GM12873 (cell line): ENCODE results near the gene EFCAB11.

Experiments
- TF ChIP-seq, protein P1 (sequence below): IDR thresholded peaks from 2 replicates; pipeline ENCODE4 v1.5.1; 2012; ENCODE audit warnings: low read depth, mild to moderate bottlenecking, moderate library complexity, low read length, control low read depth; ENCODE audit not compliant: insufficient read depth; ENCODE audit errors: missing control alignments

EFCAB11 gene

GRCh38 chr14:89828471-89829165 lies 125.9 kb downstream of the EFCAB11 start:
- TF ChIP-seq, protein P1, sequence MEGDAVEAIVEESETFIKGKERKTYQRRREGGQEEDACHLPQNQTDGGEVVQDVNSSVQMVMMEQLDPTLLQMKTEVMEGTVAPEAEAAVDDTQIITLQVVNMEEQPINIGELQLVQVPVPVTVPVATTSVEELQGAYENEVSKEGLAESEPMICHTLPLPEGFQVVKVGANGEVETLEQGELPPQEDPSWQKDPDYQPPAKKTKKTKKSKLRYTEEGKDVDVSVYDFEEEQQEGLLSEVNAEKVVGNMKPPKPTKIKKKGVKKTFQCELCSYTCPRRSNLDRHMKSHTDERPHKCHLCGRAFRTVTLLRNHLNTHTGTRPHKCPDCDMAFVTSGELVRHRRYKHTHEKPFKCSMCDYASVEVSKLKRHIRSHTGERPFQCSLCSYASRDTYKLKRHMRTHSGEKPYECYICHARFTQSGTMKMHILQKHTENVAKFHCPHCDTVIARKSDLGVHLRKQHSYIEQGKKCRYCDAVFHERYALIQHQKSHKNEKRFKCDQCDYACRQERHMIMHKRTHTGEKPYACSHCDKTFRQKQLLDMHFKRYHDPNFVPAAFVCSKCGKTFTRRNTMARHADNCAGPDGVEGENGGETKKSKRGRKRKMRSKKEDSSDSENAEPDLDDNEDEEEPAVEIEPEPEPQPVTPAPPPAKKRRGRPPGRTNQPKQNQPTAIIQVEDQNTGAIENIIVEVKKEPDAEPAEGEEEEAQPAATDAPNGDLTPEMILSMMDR, result no peak

GRCh38 chr14:89827265-89827664 lies 127.3 kb downstream of the EFCAB11 start:
- TF ChIP-seq, protein P1, result no peak

DNA sequence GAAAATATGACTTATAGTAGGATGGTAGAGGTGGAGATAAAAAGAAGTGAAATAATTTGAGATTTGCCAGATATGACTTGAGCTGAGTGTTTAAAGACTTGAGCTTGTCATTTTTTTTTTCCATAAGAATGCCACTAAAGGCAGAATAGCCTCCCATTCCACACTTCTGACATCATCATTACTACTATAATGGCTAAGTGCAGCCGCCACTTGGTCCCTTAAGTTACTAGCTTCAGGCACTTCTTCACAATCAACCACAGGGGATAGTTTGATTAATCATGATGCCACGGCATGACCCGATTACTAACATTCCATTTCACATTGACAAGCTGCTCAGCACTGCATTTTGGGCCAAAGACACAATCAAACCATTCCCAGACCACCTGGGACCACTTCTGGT lies 127.9 kb downstream of the EFCAB11 start:
- TF ChIP-seq, protein P1, result no peak

DNA sequence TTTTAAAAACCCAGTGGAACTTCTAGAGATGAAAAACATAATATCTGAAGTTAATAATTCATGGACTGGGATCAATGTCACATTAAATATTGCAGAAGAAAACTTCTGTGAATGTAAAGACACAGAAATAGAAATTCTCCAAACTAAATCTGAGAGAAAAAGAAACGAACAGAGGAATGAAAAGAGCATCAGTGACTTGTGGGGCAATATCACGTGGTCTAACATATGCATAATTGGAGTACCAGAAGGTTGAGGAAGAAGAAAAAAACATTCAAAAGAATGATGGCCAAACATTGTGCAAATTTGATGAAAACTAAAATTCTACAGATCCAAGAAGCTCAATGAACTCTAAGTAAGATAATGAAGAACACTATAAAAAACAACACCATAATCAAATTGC lies 130.8 kb downstream of the EFCAB11 start:
- TF ChIP-seq, protein P1, result no peak

- TF ChIP-seq, protein P1, result no peak
These were observed 140.4 kb downstream of the EFCAB11 start for GRCh38 chr14:89814126-89814525.

DNA sequence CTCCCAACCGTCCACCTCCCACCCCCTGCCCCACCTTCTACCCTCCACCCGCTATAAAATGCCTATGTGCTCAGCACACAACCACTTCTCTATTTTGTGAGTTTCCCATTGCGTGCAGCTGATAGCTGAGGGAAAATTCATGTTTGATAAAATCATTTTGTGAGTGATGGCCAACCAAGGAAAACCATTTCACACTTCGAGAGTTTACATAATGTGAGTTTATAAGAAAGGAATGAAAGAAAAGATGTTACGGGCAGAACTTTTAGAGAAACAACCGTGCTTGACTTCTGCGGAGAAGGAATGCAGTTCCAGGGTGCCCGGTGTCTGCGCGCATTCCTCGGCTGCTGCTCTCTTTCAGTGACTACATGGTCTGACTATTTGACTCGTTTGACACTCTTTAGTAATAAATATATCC lies 140.9 kb downstream of the EFCAB11 start:
- TF ChIP-seq, protein P1, result no peak

GRCh38 chr14:89811954-89812575 lies 142.5 kb downstream of the EFCAB11 start:
- TF ChIP-seq, protein P1, result no peak
